ENCODE results near the gene NBPF20. TPM values are rescaled to one million over a fixed set of nuclear protein-coding genes. Genes with fewer than 3 reads are reported as not detected.
"Not testable (repeated sequence)": the region's sequence is repeated elsewhere in the genome, so short reads cannot be mapped to it uniquely, and the experiment has no call there.

NBPF20 gene
- total RNA-seq, 1 experiment from 2014 or later = 2.2 TPM

DNA sequence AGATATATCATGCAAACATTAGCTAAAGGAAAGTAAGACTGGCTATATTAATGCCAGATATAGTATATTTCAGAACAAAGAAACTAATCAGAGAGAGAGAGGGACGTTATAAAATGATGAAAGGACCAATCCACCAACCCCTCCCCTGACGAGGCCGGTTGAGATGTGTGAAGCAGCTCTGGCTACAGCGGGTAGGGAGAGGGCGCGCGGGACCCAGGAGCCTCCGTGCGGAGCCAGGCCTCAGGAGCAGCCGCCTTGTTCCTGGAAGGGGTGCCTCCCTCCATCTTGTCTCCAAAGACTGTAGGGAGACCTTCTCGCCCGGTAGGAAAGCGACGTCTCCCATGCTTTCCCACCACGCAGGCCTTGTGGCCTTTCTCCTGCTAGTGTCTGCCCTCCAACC, 5.4 kb upstream of the NBPF20 start:
- not testable (repeated sequence) for DNase-seq (ENCODE audit: low read depth)

DNA sequence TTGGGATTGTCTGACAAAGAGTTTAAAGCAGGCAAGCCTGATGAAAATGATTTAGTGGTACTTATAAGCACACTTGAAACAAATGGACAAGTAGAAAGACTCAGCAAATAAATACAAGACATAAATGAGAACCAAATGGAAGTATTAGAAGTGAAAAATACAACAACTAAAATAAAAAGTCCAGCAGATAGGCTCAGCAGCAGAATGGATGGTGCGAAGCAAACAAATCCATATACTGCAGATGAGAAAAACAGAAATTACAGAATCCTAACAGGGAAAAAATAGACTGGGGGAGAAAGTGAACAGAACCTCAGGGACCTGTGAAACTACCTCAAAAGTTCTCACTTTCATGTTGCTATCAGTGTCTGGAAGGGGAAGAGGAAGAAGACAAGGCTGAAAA, 3.9 kb upstream of the NBPF20 start:
- DNase-seq (ENCODE audit: low read depth) = not testable (repeated sequence)

DNA sequence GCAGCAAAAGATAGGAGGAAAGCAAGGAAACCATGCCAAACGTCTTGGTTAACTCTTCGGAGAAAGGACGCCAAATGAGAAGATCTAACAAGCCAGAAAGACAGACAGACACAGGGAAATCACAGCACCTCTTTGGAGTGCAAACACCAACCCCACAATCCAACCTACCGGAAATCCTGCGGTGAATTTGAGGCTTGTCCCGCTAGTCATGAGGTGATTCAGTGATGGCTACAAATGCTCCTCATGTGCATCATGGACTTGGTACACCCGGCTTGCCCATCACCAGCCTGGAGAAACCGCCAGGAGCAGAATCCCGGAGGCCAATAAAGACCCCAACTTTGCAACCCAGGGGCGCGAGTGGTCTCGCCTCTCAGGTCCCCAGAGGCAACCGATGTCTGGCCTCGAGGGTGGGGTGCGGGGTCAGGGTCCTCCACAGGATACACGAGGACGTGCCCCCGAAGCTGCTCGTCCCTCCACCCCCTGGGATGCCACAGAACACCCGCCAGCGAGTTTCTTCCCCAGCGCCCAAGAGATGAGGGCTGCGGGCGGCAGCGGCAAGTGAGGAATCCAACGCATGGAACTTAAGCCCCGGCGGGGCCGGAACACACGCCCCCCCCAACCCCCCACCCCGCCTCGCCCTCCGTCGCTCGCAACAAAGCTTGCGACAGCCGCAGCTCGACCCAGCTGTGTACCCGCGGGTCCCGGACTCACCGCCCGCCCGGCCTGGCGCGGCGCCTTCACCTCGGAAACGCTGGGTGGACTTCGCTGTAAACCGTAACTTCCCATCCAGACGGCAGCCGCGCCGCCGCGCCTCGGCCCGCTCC, 579 bp downstream of the NBPF20 start:
- peak; percentile 80 for DNase-seq (ENCODE audit: low read depth)

DNA sequence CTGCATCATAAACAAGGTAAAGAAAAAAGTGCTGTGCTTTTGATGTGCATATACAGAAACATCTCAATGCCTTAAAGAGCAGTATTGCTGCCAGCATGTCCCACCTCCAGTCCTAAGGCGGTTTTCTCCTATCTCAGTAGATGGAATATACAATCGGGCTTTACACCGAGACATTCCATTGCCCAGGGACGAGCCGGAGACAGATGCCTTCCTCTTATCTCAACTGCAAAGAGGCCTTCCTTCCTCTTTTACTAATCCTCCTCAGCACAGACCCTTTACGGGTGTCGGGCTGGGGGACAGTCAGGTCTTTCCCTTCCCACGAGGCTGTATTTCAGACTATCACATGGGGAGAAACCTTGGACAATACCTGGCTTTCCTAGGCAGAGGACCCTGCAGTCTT, 10.3 kb downstream of the NBPF20 start:
- not testable (repeated sequence) for DNase-seq (ENCODE audit: low read depth)

DNA sequence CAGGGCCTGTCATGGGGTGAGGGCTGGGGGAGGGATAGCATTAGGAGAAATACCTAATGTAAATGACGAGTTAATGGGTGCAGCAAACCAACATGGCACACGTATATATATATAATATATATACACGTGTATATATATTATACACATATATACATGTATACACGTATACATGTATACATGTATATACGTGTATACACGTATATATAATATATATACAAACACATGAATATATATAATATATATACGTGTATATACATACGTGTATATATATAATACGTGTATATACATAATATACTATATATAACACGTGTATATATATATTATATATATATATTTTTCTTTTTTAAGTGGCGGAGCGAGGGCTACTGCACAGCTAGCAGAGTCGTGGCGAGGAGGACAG, 18.1 kb downstream of the NBPF20 start:
- DNase-seq (ENCODE audit: low read depth) = not testable (repeated sequence)

DNA sequence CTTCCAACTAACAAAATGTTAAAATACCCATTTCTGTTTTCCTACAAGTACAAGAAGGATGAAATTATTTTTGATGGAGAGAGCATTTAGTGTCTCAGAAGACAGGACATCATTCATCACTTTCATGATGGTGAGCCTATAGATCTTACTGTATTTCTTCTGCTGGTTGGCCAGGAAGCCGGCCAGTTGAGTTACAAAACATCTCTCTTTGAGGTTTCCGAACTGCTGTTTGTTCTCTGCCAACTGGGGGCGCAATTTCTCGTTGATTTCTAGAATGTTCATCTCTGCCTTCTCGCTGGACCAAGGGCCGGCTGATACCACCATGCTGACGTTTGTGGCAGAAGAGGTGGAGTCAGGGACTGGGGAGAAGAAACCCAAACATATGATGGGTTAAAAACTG, 20.5 kb downstream of the NBPF20 start:
- DNase-seq (ENCODE audit: low read depth) = not testable (repeated sequence)

DNA sequence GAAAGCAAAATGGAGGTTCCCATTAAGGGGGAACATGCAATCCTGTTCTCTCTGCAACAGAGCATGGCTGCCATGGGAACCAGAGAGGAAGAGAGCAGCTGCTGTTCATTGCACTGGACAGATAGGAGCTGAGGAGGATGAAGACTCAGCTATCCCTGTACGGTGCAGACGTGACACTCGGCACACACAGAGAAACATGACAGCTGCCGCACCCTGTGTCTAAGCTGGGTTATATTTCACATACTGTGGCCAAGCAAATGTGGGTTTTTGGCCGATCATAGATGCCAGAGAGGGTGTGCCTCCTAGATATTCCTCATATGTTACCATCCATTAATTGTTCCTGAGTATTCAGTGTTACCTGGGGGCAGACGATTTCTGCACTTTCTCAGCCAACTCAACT, 24.7 kb downstream of the NBPF20 start:
- DNase-seq (ENCODE audit: low read depth) = not testable (repeated sequence)

Other genes with a start within 250 kb of the NBPF20 start
- not detected in 2 replicates for gene PPIAL4D, start 183.4 kb downstream of the NBPF20 start, total RNA-seq (2014; rRNA removed; shearing (Covaris generic))
- 18.0 and 36.5 TPM in 2 replicates for gene GPR89A, start 182.4 kb upstream of the NBPF20 start, total RNA-seq (2014; rRNA removed; shearing (Covaris generic))